ENCODE measurements around the gene FAM124A.

DNA sequence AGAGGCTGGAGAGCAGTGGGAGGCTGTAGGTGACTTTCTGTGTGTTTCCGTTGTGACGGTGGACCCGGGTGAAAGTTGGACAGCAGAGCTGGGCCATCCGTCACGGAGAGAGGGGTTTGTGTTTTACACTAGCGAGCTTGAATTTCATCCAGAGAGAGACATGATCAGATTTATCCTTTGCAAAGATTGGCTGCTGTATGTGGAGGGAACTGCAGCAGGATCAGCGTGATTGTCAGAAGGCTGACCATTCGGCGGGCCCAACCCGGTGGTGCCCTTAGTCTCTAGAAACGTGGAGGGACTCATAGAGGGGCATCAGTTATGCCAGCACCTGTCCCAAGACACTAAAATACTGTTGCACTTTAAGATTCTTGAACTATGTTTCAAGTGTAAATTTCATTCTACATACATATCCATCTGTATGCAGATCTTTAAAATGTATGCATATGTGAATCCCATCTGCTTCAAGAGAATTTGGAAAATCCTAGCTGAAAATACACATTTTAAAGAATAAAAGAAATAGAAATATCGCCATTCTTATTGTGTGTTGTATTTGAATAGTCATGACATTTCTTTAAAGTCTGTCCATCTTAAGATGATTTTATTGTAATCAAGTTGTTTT, 7.0 kb downstream of the FAM124A start:
- TF ChIP-seq, protein P1, sequence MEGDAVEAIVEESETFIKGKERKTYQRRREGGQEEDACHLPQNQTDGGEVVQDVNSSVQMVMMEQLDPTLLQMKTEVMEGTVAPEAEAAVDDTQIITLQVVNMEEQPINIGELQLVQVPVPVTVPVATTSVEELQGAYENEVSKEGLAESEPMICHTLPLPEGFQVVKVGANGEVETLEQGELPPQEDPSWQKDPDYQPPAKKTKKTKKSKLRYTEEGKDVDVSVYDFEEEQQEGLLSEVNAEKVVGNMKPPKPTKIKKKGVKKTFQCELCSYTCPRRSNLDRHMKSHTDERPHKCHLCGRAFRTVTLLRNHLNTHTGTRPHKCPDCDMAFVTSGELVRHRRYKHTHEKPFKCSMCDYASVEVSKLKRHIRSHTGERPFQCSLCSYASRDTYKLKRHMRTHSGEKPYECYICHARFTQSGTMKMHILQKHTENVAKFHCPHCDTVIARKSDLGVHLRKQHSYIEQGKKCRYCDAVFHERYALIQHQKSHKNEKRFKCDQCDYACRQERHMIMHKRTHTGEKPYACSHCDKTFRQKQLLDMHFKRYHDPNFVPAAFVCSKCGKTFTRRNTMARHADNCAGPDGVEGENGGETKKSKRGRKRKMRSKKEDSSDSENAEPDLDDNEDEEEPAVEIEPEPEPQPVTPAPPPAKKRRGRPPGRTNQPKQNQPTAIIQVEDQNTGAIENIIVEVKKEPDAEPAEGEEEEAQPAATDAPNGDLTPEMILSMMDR (conservative IDR thresholded peaks at IDR 0.05; ENCODE audit: low read depth in 2 of 2) = no peak
- TF ChIP-seq EZH2 (IDR thresholded peaks at IDR 0.05; ENCODE audit: low read depth, unreplicated experiment) (no peak), POLR2AphosphoS5 (IDR thresholded peaks at IDR 0.05; ENCODE audit: low read depth) (no peak), JUNB (IDR thresholded peaks at IDR 0.05; ENCODE audit: unreplicated experiment) (no peak), CREB1 (CRISPR knock-in tag; IDR thresholded peaks at IDR 0.05; ENCODE audit: low read depth) (no peak), EZH2phosphoT487 (IDR thresholded peaks at IDR 0.05; ENCODE audit: unreplicated experiment) (no peak), ZNF331 (CRISPR knock-in tag; IDR thresholded peaks at IDR 0.05; ENCODE audit: low read depth) (no peak), NANOG (IDR thresholded peaks at IDR 0.05; ENCODE audit: borderline replicate concordance) (no peak), STAT1 (IDR thresholded peaks at IDR 0.05; ENCODE audit: unreplicated experiment) (no peak)
- TF ChIP-seq, protein P2, sequence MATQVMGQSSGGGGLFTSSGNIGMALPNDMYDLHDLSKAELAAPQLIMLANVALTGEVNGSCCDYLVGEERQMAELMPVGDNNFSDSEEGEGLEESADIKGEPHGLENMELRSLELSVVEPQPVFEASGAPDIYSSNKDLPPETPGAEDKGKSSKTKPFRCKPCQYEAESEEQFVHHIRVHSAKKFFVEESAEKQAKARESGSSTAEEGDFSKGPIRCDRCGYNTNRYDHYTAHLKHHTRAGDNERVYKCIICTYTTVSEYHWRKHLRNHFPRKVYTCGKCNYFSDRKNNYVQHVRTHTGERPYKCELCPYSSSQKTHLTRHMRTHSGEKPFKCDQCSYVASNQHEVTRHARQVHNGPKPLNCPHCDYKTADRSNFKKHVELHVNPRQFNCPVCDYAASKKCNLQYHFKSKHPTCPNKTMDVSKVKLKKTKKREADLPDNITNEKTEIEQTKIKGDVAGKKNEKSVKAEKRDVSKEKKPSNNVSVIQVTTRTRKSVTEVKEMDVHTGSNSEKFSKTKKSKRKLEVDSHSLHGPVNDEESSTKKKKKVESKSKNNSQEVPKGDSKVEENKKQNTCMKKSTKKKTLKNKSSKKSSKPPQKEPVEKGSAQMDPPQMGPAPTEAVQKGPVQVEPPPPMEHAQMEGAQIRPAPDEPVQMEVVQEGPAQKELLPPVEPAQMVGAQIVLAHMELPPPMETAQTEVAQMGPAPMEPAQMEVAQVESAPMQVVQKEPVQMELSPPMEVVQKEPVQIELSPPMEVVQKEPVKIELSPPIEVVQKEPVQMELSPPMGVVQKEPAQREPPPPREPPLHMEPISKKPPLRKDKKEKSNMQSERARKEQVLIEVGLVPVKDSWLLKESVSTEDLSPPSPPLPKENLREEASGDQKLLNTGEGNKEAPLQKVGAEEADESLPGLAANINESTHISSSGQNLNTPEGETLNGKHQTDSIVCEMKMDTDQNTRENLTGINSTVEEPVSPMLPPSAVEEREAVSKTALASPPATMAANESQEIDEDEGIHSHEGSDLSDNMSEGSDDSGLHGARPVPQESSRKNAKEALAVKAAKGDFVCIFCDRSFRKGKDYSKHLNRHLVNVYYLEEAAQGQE (IDR thresholded peaks at IDR 0.05; ENCODE audit: unreplicated experiment) = no peak
- TF ChIP-seq, protein P3, sequence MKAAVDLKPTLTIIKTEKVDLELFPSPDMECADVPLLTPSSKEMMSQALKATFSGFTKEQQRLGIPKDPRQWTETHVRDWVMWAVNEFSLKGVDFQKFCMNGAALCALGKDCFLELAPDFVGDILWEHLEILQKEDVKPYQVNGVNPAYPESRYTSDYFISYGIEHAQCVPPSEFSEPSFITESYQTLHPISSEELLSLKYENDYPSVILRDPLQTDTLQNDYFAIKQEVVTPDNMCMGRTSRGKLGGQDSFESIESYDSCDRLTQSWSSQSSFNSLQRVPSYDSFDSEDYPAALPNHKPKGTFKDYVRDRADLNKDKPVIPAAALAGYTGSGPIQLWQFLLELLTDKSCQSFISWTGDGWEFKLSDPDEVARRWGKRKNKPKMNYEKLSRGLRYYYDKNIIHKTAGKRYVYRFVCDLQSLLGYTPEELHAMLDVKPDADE (IDR thresholded peaks at IDR 0.05) = no peak
- TF ChIP-seq, protein P4, sequence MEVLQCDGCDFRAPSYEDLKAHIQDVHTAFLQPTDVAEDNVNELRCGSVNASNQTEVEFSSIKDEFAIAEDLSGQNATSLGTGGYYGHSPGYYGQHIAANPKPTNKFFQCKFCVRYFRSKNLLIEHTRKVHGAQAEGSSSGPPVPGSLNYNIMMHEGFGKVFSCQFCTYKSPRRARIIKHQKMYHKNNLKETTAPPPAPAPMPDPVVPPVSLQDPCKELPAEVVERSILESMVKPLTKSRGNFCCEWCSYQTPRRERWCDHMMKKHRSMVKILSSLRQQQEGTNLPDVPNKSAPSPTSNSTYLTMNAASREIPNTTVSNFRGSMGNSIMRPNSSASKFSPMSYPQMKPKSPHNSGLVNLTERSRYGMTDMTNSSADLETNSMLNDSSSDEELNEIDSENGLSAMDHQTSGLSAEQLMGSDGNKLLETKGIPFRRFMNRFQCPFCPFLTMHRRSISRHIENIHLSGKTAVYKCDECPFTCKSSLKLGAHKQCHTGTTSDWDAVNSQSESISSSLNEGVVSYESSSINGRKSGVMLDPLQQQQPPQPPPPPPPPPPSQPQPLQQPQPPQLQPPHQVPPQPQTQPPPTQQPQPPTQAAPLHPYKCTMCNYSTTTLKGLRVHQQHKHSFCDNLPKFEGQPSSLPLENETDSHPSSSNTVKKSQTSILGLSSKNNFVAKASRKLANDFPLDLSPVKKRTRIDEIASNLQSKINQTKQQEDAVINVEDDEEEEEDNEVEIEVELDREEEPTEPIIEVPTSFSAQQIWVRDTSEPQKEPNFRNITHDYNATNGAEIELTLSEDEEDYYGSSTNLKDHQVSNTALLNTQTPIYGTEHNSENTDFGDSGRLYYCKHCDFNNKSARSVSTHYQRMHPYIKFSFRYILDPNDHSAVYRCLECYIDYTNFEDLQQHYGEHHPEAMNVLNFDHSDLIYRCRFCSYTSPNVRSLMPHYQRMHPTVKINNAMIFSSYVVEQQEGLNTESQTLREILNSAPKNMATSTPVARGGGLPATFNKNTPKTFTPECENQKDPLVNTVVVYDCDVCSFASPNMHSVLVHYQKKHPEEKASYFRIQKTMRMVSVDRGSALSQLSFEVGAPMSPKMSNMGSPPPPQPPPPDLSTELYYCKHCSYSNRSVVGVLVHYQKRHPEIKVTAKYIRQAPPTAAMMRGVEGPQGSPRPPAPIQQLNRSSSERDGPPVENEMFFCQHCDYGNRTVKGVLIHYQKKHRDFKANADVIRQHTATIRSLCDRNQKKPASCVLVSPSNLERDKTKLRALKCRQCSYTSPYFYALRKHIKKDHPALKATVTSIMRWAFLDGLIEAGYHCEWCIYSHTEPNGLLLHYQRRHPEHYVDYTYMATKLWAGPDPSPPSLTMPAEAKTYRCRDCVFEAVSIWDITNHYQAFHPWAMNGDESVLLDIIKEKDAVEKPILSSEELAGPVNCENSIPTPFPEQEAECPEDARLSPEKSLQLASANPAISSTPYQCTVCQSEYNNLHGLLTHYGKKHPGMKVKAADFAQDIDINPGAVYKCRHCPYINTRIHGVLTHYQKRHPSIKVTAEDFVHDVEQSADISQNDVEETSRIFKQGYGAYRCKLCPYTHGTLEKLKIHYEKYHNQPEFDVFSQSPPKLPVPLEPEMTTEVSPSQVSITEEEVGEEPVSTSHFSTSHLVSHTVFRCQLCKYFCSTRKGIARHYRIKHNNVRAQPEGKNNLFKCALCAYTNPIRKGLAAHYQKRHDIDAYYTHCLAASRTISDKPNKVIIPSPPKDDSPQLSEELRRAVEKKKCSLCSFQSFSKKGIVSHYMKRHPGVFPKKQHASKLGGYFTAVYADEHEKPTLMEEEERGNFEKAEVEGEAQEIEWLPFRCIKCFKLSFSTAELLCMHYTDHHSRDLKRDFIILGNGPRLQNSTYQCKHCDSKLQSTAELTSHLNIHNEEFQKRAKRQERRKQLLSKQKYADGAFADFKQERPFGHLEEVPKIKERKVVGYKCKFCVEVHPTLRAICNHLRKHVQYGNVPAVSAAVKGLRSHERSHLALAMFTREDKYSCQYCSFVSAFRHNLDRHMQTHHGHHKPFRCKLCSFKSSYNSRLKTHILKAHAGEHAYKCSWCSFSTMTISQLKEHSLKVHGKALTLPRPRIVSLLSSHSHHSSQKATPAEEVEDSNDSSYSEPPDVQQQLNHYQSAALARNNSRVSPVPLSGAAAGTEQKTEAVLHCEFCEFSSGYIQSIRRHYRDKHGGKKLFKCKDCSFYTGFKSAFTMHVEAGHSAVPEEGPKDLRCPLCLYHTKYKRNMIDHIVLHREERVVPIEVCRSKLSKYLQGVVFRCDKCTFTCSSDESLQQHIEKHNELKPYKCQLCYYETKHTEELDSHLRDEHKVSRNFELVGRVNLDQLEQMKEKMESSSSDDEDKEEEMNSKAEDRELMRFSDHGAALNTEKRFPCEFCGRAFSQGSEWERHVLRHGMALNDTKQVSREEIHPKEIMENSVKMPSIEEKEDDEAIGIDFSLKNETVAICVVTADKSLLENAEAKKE (CRISPR knock-in tag; IDR thresholded peaks at IDR 0.05) = no peak
